SH-SY5Y (cell line): ENCODE results near the gene PAXX.

Experiments used
- GATA2 ChIP-seq: IDR thresholded peaks from 2 replicates; pipeline ENCODE4 v1.6.1; 2011; ENCODE audit warnings: mild to moderate bottlenecking, low read depth, low read length
- GATA3 ChIP-seq: IDR thresholded peaks from 2 replicates; pipeline ENCODE4 v1.6.1; 2011; ENCODE audit warnings: low read depth, mild to moderate bottlenecking, low read length, moderate library complexity

The PAXX gene, protein sequence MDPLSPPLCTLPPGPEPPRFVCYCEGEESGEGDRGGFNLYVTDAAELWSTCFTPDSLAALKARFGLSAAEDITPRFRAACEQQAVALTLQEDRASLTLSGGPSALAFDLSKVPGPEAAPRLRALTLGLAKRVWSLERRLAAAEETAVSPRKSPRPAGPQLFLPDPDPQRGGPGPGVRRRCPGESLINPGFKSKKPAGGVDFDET

DNA sequence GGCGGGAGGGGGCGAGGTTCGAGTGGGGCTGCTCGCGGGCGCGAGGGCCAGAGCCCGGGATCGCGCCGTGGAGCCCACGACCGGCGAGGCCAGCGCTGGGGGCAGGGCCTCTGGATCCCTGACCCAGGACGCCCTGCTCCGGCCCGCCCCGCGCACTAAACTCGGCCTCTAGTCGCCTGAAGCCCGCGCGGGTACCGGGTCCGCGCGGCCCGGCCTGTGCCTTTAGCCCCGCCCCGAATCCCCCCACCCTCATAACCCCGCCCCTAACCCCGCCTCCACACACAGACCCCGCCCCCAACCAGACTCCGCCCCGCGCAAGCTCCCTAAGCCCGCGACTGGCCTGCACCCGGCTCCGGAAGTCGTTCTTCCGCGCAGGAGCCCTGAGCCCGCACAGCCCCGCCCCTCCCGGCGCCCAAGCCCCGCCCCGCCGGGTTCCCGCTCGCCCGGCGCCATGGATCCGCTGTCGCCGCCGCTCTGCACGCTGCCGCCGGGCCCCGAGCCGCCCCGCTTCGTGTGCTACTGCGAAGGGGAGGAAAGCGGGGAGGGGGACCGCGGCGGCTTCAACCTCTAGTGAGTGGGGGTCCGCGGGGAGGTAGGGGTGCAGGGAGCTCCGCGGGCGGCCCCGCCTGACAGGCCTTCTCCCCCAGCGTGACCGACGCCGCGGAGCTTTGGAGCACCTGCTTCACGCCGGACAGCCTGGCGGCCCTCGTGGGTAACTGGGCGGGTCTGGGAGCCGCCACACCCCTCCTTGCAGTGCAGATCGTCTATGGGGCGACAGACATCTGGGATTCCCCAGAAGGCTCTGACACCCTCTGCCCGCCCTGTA lies at the start of gene PAXX:
Gene PAXX (plus strand): TSS at position 430 of the 826 bp plus-strand sequence. CDS start 22 bp downstream, at position 452.
- TF ChIP-seq GATA2 (no peak), GATA3 (no peak)

DNA sequence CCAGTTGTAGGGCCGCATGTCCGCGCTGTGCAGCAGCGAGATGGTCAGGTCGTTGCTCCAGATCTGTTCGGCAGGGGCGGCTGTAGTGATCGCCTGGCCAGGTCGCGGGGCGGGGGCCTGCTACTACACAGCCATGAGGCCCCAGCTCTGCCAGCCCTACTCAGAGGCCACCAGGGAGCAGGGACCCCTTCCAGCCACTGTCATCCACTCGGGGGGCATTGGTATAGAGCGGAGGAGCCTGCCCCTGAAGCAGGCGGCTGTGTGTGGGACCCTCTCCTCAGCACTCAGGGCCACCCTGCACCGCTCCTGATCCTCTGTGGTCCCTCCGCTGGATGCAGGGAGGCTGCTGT lies 49.4 kb upstream of the PAXX start:
- no peak for TF ChIP-seq GATA2
- no peak for TF ChIP-seq GATA3

DNA sequence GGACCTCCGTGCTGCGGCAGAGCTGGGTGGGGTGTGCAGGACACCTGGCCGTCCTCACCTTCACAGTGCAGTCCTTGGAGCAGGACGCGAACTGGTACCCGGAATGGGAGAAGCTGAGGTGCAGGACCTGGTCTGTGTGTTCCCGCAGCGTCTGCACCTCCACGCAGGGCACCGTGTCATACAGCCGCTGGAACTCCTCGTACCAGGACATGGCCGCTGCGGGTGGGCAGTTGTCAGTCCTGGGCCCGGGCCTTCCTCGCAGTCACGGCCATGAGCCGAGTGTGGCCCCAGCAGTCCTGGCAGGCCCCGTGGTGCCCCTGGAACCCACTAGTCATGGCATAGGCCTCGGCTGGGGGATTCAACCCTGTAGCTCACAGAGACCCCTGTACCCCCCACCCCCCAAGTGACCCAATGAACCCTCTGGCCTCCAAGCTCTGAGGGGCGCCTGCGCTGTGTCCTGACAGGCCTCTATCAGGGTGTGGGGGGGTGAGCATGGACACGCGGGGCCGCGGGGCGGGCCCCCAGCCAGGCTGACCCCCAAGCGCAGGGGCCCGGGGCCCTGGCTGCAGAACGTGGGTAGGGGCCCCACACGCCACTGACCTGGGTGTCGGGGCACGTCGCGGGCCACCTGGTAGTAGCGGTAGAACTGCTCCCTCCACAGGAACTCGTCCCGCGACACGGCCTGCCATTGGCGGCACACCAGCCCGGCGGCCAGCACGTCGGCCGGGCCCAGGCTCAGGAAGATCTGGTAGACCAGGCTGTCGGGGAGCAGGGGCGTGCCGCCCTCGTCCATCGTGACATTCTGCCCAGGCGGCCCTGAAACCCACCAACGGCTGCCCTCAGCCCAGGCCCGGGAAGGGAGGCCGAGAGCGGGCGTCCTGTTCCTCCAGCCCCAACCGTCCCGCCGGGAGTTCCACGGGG lies 48.7 kb upstream of the PAXX start:
- TF ChIP-seq GATA2 (no peak), GATA3 (no peak)

- TF ChIP-seq GATA3 (no peak), GATA2 (no peak)
These were observed 48.1 kb upstream of the PAXX start for GRCh38 chr9:136944212-136944518.

DNA sequence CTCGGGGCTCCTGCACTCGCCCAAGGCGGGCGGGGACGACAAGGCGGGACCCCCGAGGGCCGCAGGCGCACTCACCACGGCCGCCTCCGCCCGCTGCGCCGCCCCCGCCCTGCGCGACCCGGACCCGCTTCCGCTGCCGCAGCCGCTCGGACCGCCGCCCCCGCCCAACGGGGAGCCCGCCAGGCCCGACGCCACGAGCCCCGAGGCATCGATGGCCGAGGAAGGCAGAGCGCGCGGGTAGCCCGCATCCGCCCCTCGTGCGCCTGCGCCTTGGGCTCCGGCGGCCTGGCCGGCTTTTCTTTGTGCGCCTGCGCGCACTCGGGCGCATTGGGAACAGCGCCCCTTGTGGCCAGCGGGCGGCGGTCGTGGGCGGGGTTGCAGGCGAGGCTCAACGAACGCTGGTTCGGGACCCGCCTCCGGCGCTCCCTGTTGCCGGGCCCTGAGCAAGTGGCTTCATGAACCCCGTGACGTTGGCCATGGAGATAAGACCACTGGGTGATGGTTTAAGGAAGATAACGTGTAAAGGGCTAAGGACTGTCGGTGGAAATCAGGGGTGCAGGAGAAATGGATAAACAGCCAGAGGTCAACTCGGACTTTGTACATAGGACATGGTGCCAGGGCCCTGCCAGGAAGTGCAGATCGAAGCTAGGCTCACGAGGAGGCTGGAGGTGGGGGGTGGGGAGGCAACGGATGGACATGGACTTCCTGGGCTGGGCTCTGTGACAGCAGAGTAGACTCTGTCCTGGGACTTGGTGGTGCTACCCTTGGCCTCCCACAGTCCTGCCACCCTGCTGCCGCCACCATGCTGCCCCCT lies 47.5 kb upstream of the PAXX start, which contains the start of the genes C8G and FBXW5:
Gene C8G (plus strand): TSS at position 725 of the 814 bp plus-strand sequence. CDS start 78 bp downstream, at position 803.
Gene FBXW5 (minus strand): TSS at position 220 of the 814 bp plus-strand sequence. CDS start 655 bp downstream, outside the sequence.
- no peak for TF ChIP-seq GATA2
- no peak for TF ChIP-seq GATA3

- TF ChIP-seq GATA3 (no peak), GATA2 (no peak)
These were observed 46.6 kb upstream of the PAXX start for GRCh38 chr9:136945333-136946227.

DNA sequence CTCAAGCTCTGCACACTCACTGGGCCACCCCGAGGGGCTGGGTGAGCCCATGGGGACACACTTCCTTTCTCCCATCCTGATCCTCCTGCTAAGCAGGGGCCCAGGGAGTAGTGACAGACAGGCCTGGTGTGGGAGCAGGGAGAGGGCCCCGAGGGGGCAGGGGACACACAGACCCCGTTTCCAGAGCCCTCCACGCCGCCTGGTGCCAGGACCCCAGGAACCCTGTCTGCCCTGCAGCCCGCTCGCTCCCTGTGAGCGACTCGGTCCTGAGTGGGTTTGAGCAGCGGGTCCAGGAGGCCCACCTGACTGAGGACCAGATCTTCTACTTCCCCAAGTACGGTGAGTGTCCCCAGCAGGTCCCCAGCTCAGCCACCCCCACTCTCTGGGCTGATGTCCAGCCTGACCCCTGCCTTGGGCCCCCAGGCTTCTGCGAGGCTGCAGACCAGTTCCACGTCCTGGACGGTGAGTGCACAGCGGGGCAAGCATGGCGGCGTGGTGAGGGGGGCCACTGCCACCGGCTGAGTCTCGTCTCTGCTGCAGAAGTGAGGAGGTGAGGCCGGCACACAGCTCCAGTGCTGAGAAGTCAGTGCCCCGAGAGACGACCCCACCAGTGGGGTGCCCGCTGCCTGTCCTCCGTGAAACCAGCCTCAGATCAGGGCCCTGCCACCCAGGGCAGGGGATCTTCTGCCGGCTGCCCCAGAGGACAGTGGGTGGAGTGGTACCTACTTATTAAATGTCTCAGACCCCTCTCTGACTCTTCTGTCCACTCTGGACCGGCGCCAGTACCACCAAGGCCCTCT lies 45.8 kb upstream of the PAXX start:
- TF ChIP-seq GATA2: no peak
- no peak for TF ChIP-seq GATA3

DNA sequence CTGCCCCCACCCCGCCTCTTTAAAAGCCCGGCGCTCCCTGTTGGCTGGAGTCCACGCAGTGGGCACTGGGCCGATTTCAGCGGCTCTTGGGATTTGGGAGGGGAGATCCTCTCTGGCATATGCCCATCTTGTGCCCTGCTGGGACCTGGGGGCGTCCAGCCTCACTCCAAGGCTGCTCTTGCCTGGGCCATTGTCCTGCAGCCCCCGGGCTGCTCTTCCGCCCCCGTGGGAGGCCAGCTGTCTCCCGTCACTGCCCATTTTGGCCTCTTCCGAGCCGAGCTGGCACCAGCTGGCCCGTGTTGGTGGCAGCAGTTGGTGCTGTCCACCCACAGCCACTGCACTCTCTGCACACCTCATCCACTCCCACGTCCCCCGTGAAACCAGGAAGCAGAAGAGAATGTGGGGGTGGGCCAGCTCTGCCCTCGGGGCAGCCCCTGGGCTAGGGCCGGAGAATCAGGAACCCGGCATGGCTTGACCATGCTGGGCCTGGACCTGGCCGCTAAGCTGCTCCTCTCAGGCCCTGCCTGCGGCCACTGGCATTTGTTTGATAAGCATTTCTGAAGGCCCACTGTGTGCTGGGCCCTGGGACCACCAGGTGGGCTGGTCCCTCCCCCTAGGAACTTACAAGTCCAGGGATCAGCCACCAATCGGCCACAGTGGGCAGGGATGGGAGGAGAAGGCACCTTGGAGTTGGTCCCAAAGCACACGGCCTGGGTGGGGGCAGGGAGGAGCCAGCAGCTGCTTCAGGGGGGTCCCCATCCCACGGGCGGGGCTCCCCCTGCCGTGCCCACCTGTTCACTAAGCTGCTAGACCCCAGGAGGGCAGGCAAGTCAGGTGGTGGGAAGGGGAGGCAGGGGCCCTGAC lies 45.0 kb upstream of the PAXX start:
- no peak for TF ChIP-seq GATA3
- TF ChIP-seq GATA2: no peak

- TF ChIP-seq GATA3 (no peak), GATA2 (no peak)
These were observed 44.2 kb upstream of the PAXX start for GRCh38 chr9:136947955-136948510.

GRCh38 chr9:136949239-136949816 lies 42.9 kb upstream of the PAXX start:
- TF ChIP-seq GATA2 (no peak), GATA3 (no peak)
